ENCODE measurements around the gene DXO. TPM values are rescaled to one million over a fixed set of nuclear protein-coding genes. Genes with fewer than 3 reads are reported as not detected.
"Not testable (repeated sequence)": the region's sequence is repeated elsewhere in the genome, so short reads cannot be mapped to it uniquely, and the experiment has no call there.

The DXO gene
- total RNA-seq, 1 experiment from 2014 or later, result 16.4 TPM

GRCh38 chr6:31981744-31982143, 9.8 kb upstream of the DXO start, which contains the start of gene C4A:
Gene C4A, plus strand, starts transcription at chr6:31982057. Its CDS starts 51 bp downstream, at chr6:31982108.
- H3K4me2 ChIP-seq (ENCODE audit: low read length); H3K79me2 ChIP-seq (ENCODE audit: insufficient read depth, low read length); H3K9me3 ChIP-seq (ENCODE audit: control insufficient read depth in 1 of 2, insufficient read depth in 1 of 2, low read depth in 1 of 2, low read length in 2 of 2); H3K27me3 ChIP-seq (ENCODE audit: insufficient read depth, low read length); intact Hi-C loops (cut with micrococcal nuclease); DNase-seq (ENCODE audit: low read depth, low spot score); H3K36me3 ChIP-seq (ENCODE audit: control insufficient read depth in 1 of 2, insufficient read depth in 2 of 2, low read length in 2 of 2); CTCF ChIA-PET; BruUV-seq (replicated peaks); ATAC-seq; H4K20me1 ChIP-seq (ENCODE audit: insufficient read depth); RAD21 ChIA-PET (ENCODE audit: low non-redundant PET in 1 of 2, low total read pairs in 2 of 2, uncharacterized antibody in 2 of 2, unreplicated experiment in 2 of 2); H3K9me2 ChIP-seq (ENCODE audit: insufficient read depth); H3K4me3 ChIP-seq (replicated peaks in 1 of 2; ENCODE audit: low read depth in 1 of 2, low read length in 2 of 2); POLR2A ChIA-PET; H2AFZ ChIP-seq (ENCODE audit: low read depth, low read length, poor library complexity, severe bottlenecking); H3K9ac ChIP-seq (ENCODE audit: low read length); H3K27ac ChIP-seq (ENCODE audit: low read depth, low read length); H3K4me1 ChIP-seq (ENCODE audit: control insufficient read depth in 1 of 2, insufficient read depth in 2 of 2, low read length in 2 of 2): not testable (repeated sequence)

GRCh38 chr6:31980998-31981397, 9.1 kb upstream of the DXO start:
- H3K79me2 ChIP-seq (ENCODE audit: insufficient read depth, low read length); CTCF ChIA-PET; H3K9me3 ChIP-seq (ENCODE audit: control insufficient read depth in 1 of 2, insufficient read depth in 1 of 2, low read depth in 1 of 2, low read length in 2 of 2); RAD21 ChIA-PET (ENCODE audit: low non-redundant PET in 1 of 2, low total read pairs in 2 of 2, uncharacterized antibody in 2 of 2, unreplicated experiment in 2 of 2); BruUV-seq (replicated peaks); ATAC-seq; H2AFZ ChIP-seq (ENCODE audit: low read depth, low read length, poor library complexity, severe bottlenecking); H3K9me2 ChIP-seq (ENCODE audit: insufficient read depth); H4K20me1 ChIP-seq (ENCODE audit: insufficient read depth); H3K4me2 ChIP-seq (ENCODE audit: low read length); H3K4me3 ChIP-seq (replicated peaks in 1 of 2; ENCODE audit: low read depth in 1 of 2, low read length in 2 of 2); H3K36me3 ChIP-seq (ENCODE audit: control insufficient read depth in 1 of 2, insufficient read depth in 2 of 2, low read length in 2 of 2); H3K27ac ChIP-seq (ENCODE audit: low read depth, low read length); H3K27me3 ChIP-seq (ENCODE audit: insufficient read depth, low read length); intact Hi-C loops (cut with micrococcal nuclease); POLR2A ChIA-PET; H3K9ac ChIP-seq (ENCODE audit: low read length); H3K4me1 ChIP-seq (ENCODE audit: control insufficient read depth in 1 of 2, insufficient read depth in 2 of 2, low read length in 2 of 2); DNase-seq (ENCODE audit: low read depth, low spot score): not testable (repeated sequence)

GRCh38 chr6:31980195-31980876, 8.4 kb upstream of the DXO start:
- H3K4me1 ChIP-seq (ENCODE audit: control insufficient read depth in 1 of 2, insufficient read depth in 2 of 2, low read length in 2 of 2); H2AFZ ChIP-seq (ENCODE audit: low read depth, low read length, poor library complexity, severe bottlenecking); DNase-seq (ENCODE audit: low read depth, low spot score); H3K27ac ChIP-seq (ENCODE audit: low read depth, low read length); H3K9me3 ChIP-seq (ENCODE audit: control insufficient read depth in 1 of 2, insufficient read depth in 1 of 2, low read depth in 1 of 2, low read length in 2 of 2); H3K4me3 ChIP-seq (replicated peaks in 1 of 2; ENCODE audit: low read depth in 1 of 2, low read length in 2 of 2); RAD21 ChIA-PET (ENCODE audit: low non-redundant PET in 1 of 2, low total read pairs in 2 of 2, uncharacterized antibody in 2 of 2, unreplicated experiment in 2 of 2); ATAC-seq; H3K9me2 ChIP-seq (ENCODE audit: insufficient read depth); POLR2A ChIA-PET; CTCF ChIA-PET; H3K79me2 ChIP-seq (ENCODE audit: insufficient read depth, low read length); H3K9ac ChIP-seq (ENCODE audit: low read length); H4K20me1 ChIP-seq (ENCODE audit: insufficient read depth); intact Hi-C loops (cut with micrococcal nuclease); H3K4me2 ChIP-seq (ENCODE audit: low read length); BruUV-seq (replicated peaks); H3K36me3 ChIP-seq (ENCODE audit: control insufficient read depth in 1 of 2, insufficient read depth in 2 of 2, low read length in 2 of 2); H3K27me3 ChIP-seq (ENCODE audit: insufficient read depth, low read length): not testable (repeated sequence)
